ENCODE data around the gene CSRP3. TPM values are rescaled to one million over a fixed set of nuclear protein-coding genes. Genes with fewer than 3 reads are reported as not detected.

CSRP3 gene
- polyA plus RNA-seq, 2 of the 4 experiments (the other 2 are of a cell fraction) = not detected

- Histone ChIP-seq H3K4me2 (no peak overlapping the region), H3K4me3 (no peak overlapping the region), H3K9me3 (no peaks in the 10 kb centered on the region), H3K27ac (no peak overlapping the region), H3K4me1 (no peaks in the 10 kb centered on the region)
- FAIRE-seq (no peak), DNase-seq (ENCODE audit: low read depth in 1 of 2, low spot score in 1 of 2) (no peak), ATAC-seq (no peak)
- no peak for TF ChIP-seq SMC3 (IDR thresholded peaks at IDR 0.05)
- POLR2A ChIA-PET = no interaction called here
- CTCF ChIA-PET = no interaction called here
- 68% methylated on average over 4 of the region's 4 CpGs for WGBS (ENCODE audit: missing lambda C conversion rate)
These were observed 7.0 kb downstream of the CSRP3 start for GRCh38 chr11:19194620-19195308.

GRCh38 chr11:19193916-19194315, 7.9 kb downstream of the CSRP3 start:
- ATAC-seq (no peak), FAIRE-seq (no peak), DNase-seq (ENCODE audit: low read depth in 1 of 2, low spot score in 1 of 2) (no peak)
- no peak for TF ChIP-seq FOSL2 (IDR thresholded peaks at IDR 0.05)
- no peak for TF ChIP-seq FOSL2 (CRISPR knock-in tag; IDR thresholded peaks at IDR 0.05)
- TF ChIP-seq HEYL (CRISPR knock-in tag; IDR thresholded peaks at IDR 0.05) = no peak
- no peak for TF ChIP-seq RARB (CRISPR knock-in tag; IDR thresholded peaks at IDR 0.05)
- TF ChIP-seq MYC (IDR thresholded peaks at IDR 0.05; ENCODE audit: borderline replicate concordance, low read length) = no peak
- no peak for TF ChIP-seq NR3C1 (IDR thresholded peaks at IDR 0.05)
- Histone ChIP-seq H3K4me2 (no peak overlapping the region), H3K4me1 (no peaks in the 10 kb centered on the region), H3K27ac (no peak overlapping the region), H3K9me3 (no peaks in the 10 kb centered on the region), H3K4me3 (no peak overlapping the region)
- 85% methylated on average over 2 of the region's 2 CpGs for WGBS (ENCODE audit: missing lambda C conversion rate)
- CTCF ChIA-PET = no interaction called here
- POLR2A ChIA-PET = no interaction called here

GRCh38 chr11:19191530-19192169, 10.1 kb downstream of the CSRP3 start:
- FAIRE-seq (no peak), DNase-seq (ENCODE audit: low read depth in 1 of 2, low spot score in 1 of 2) (no peak), ATAC-seq (no peak)
- TF ChIP-seq USF2 (IDR thresholded peaks at IDR 0.05) (no peak), EHF (CRISPR knock-in tag; IDR thresholded peaks at IDR 0.05) (no peak), ATOH8 (CRISPR knock-in tag; IDR thresholded peaks at IDR 0.05; ENCODE audit: low read depth) (no peak), ELK1 (IDR thresholded peaks at IDR 0.05; ENCODE audit: low read depth, low read length) (no peak), ZFP36 (IDR thresholded peaks at IDR 0.05; ENCODE audit: borderline replicate concordance, partially characterized antibody) (no peak), FOSB (CRISPR knock-in tag; IDR thresholded peaks at IDR 0.05) (no peak), RAD21 (conservative IDR thresholded peaks at IDR 0.05 in 1 of 2, IDR thresholded peaks at IDR 0.05 in 1 of 2) (no peak), FOSL2 (IDR thresholded peaks at IDR 0.05) (no peak), FOSL2 (CRISPR knock-in tag; IDR thresholded peaks at IDR 0.05) (no peak), HEYL (CRISPR knock-in tag; IDR thresholded peaks at IDR 0.05) (no peak), HOXA7 (CRISPR knock-in tag; IDR thresholded peaks at IDR 0.05) (no peak), HOXB5 (CRISPR knock-in tag; IDR thresholded peaks at IDR 0.05) (no peak), JUN (IDR thresholded peaks at IDR 0.05) (no peak)
- 63% methylated on average over 7 of the region's 7 CpGs for WGBS (ENCODE audit: missing lambda C conversion rate)
- Histone ChIP-seq H3K9me3 (no peaks in the 10 kb centered on the region), H3K4me2 (no peak overlapping the region), H3K27ac (no peak overlapping the region), H3K4me1 (no peaks in the 10 kb centered on the region), H3K4me3 (no peak overlapping the region)
- CTCF ChIA-PET = interaction anchor here (1.2 to 1.5 kb wide), 2 partner anchors 14 to 75 kb away, joined by 3 read pairs; partner anchors contain the start of gene ZDHHC13
- POLR2A ChIA-PET = no interaction called here
